ENCODE measurements around the gene KRTAP22-2.

KRTAP22-2 gene

GRCh38 chr21:30590297-30590696, at the start of gene KRTAP22-2:
TSS of gene KRTAP22-2 (minus strand) at chr21:30590397.
- H3K4me3 ChIP-seq (ENCODE audit: low read length): no peak within 1 kb of the TSS
- no peaks in the 10 kb centered on the region for H3K9me3 ChIP-seq (ENCODE audit: control insufficient read depth, low read length)
- H3K27me3 ChIP-seq (ENCODE audit: control insufficient read depth, insufficient read depth, low read length): no peaks in the 10 kb centered on the region
- H3K36me3 ChIP-seq (ENCODE audit: control insufficient read depth, insufficient read depth, low read length): no peaks in the 10 kb centered on the region
- H3K9ac ChIP-seq (ENCODE audit: low read length): no peak within 1 kb of the TSS
- H3K4me1 ChIP-seq (ENCODE audit: control insufficient read depth, insufficient read depth, low read length): no peaks in the 10 kb centered on the region

GRCh38 chr21:30638686-30639085, 48.5 kb upstream of the KRTAP22-2 start:
- Histone ChIP-seq H3K27me3 (ENCODE audit: control insufficient read depth, insufficient read depth, low read length) (no peaks in the 10 kb centered on the region), H3K9ac (ENCODE audit: low read length) (no peak overlapping the region), H3K4me1 (ENCODE audit: control insufficient read depth, insufficient read depth, low read length) (no peaks in the 10 kb centered on the region), H3K9me3 (ENCODE audit: control insufficient read depth, low read length) (no peaks in the 10 kb centered on the region), H3K4me3 (ENCODE audit: low read length) (no peak overlapping the region), H3K36me3 (ENCODE audit: control insufficient read depth, insufficient read depth, low read length) (no peaks in the 10 kb centered on the region)

- Histone ChIP-seq H3K4me1 (ENCODE audit: control insufficient read depth, insufficient read depth, low read length) (no peaks in the 10 kb centered on the region), H3K9me3 (ENCODE audit: control insufficient read depth, low read length) (no peaks in the 10 kb centered on the region), H3K27me3 (ENCODE audit: control insufficient read depth, insufficient read depth, low read length) (no peaks in the 10 kb centered on the region), H3K4me3 (ENCODE audit: low read length) (no peak within 1 kb of the TSS), H3K36me3 (ENCODE audit: control insufficient read depth, insufficient read depth, low read length) (no peaks in the 10 kb centered on the region), H3K9ac (ENCODE audit: low read length) (no peak within 1 kb of the TSS)
These were observed 44.7 kb upstream of the KRTAP22-2 start, which contains the start of gene KRTAP20-2 for GRCh38 chr21:30634906-30635305. TSS of gene KRTAP20-2 (plus strand) at chr21:30635206. CDS start at chr21:30635264, 58 bp downstream.

- Histone ChIP-seq H3K27me3 (ENCODE audit: control insufficient read depth, insufficient read depth, low read length) (no peaks in the 10 kb centered on the region), H3K9ac (ENCODE audit: low read length) (no peak overlapping the region), H3K4me1 (ENCODE audit: control insufficient read depth, insufficient read depth, low read length) (no peaks in the 10 kb centered on the region), H3K9me3 (ENCODE audit: control insufficient read depth, low read length) (no peaks in the 10 kb centered on the region), H3K4me3 (ENCODE audit: low read length) (no peak overlapping the region), H3K36me3 (ENCODE audit: control insufficient read depth, insufficient read depth, low read length) (no peaks in the 10 kb centered on the region)
These were observed 39.0 kb upstream of the KRTAP22-2 start for GRCh38 chr21:30629200-30629599.

- H3K9ac ChIP-seq (ENCODE audit: low read length): no peak overlapping the region
- H3K4me1 ChIP-seq (ENCODE audit: control insufficient read depth, insufficient read depth, low read length): no peaks in the 10 kb centered on the region
- no peaks in the 10 kb centered on the region for H3K9me3 ChIP-seq (ENCODE audit: control insufficient read depth, low read length)
- H3K36me3 ChIP-seq (ENCODE audit: control insufficient read depth, insufficient read depth, low read length): no peaks in the 10 kb centered on the region
- no peak overlapping the region for H3K4me3 ChIP-seq (ENCODE audit: low read length)
- no peaks in the 10 kb centered on the region for H3K27me3 ChIP-seq (ENCODE audit: control insufficient read depth, insufficient read depth, low read length)
These were observed 37.9 kb upstream of the KRTAP22-2 start for GRCh38 chr21:30628109-30628508.

GRCh38 chr21:30625449-30626165, 35.4 kb upstream of the KRTAP22-2 start:
- Histone ChIP-seq H3K9me3 (ENCODE audit: control insufficient read depth, low read length) (no peaks in the 10 kb centered on the region), H3K36me3 (ENCODE audit: control insufficient read depth, insufficient read depth, low read length) (no peaks in the 10 kb centered on the region), H3K9ac (ENCODE audit: low read length) (no peak overlapping the region), H3K4me3 (ENCODE audit: low read length) (no peak overlapping the region), H3K4me1 (ENCODE audit: control insufficient read depth, insufficient read depth, low read length) (no peaks in the 10 kb centered on the region), H3K27me3 (ENCODE audit: control insufficient read depth, insufficient read depth, low read length) (no peaks in the 10 kb centered on the region)

- Histone ChIP-seq H3K4me1 (ENCODE audit: control insufficient read depth, insufficient read depth, low read length) (no peaks in the 10 kb centered on the region), H3K9me3 (ENCODE audit: control insufficient read depth, low read length) (no peaks in the 10 kb centered on the region), H3K9ac (ENCODE audit: low read length) (no peak overlapping the region), H3K4me3 (ENCODE audit: low read length) (no peak overlapping the region), H3K36me3 (ENCODE audit: control insufficient read depth, insufficient read depth, low read length) (no peaks in the 10 kb centered on the region), H3K27me3 (ENCODE audit: control insufficient read depth, insufficient read depth, low read length) (no peaks in the 10 kb centered on the region)
These were observed 33.2 kb upstream of the KRTAP22-2 start for GRCh38 chr21:30623362-30623761.

- Histone ChIP-seq H3K36me3 (ENCODE audit: control insufficient read depth, insufficient read depth, low read length) (no peaks in the 10 kb centered on the region), H3K9ac (ENCODE audit: low read length) (no peak within 1 kb of the TSS), H3K9me3 (ENCODE audit: control insufficient read depth, low read length) (no peaks in the 10 kb centered on the region), H3K27me3 (ENCODE audit: control insufficient read depth, insufficient read depth, low read length) (no peaks in the 10 kb centered on the region), H3K4me1 (ENCODE audit: control insufficient read depth, insufficient read depth, low read length) (no peaks in the 10 kb centered on the region), H3K4me3 (ENCODE audit: low read length) (no peak within 1 kb of the TSS)
These were observed 30.3 kb upstream of the KRTAP22-2 start, which contains the start of gene KRTAP20-4 for GRCh38 chr21:30620522-30620921. TSS of gene KRTAP20-4 (plus strand) at chr21:30620627.

- Histone ChIP-seq H3K4me1 (ENCODE audit: control insufficient read depth, insufficient read depth, low read length) (no peaks in the 10 kb centered on the region), H3K27me3 (ENCODE audit: control insufficient read depth, insufficient read depth, low read length) (no peaks in the 10 kb centered on the region), H3K4me3 (ENCODE audit: low read length) (no peak overlapping the region), H3K36me3 (ENCODE audit: control insufficient read depth, insufficient read depth, low read length) (no peaks in the 10 kb centered on the region), H3K9me3 (ENCODE audit: control insufficient read depth, low read length) (no peaks in the 10 kb centered on the region), H3K9ac (ENCODE audit: low read length) (no peak overlapping the region)
These were observed 29.9 kb upstream of the KRTAP22-2 start for GRCh38 chr21:30620080-30620479.

- Histone ChIP-seq H3K9ac (ENCODE audit: low read length) (no peak within 1 kb of the TSS), H3K4me3 (ENCODE audit: low read length) (no peak within 1 kb of the TSS), H3K9me3 (ENCODE audit: control insufficient read depth, low read length) (no peaks in the 10 kb centered on the region), H3K27me3 (ENCODE audit: control insufficient read depth, insufficient read depth, low read length) (no peaks in the 10 kb centered on the region), H3K4me1 (ENCODE audit: control insufficient read depth, insufficient read depth, low read length) (no peaks in the 10 kb centered on the region), H3K36me3 (ENCODE audit: control insufficient read depth, insufficient read depth, low read length) (no peaks in the 10 kb centered on the region)
These were observed 25.9 kb upstream of the KRTAP22-2 start, which contains the start of gene KRTAP20-1 for GRCh38 chr21:30616125-30616524. TSS of gene KRTAP20-1 (plus strand) at chr21:30616425. CDS start at chr21:30616455, 30 bp downstream.

- Histone ChIP-seq H3K4me1 (ENCODE audit: control insufficient read depth, insufficient read depth, low read length) (no peaks in the 10 kb centered on the region), H3K9me3 (ENCODE audit: control insufficient read depth, low read length) (no peaks in the 10 kb centered on the region), H3K4me3 (ENCODE audit: low read length) (no peak overlapping the region), H3K9ac (ENCODE audit: low read length) (no peak overlapping the region), H3K27me3 (ENCODE audit: control insufficient read depth, insufficient read depth, low read length) (no peaks in the 10 kb centered on the region), H3K36me3 (ENCODE audit: control insufficient read depth, insufficient read depth, low read length) (no peaks in the 10 kb centered on the region)
These were observed 25.0 kb upstream of the KRTAP22-2 start for GRCh38 chr21:30615199-30615598.

GRCh38 chr21:30613836-30614235, 23.6 kb upstream of the KRTAP22-2 start, which contains the start of gene KRTAP6-1:
TSS of gene KRTAP6-1 (minus strand) at chr21:30613930. CDS start at chr21:30613904, 26 bp downstream.
- Histone ChIP-seq H3K9me3 (ENCODE audit: control insufficient read depth, low read length) (no peaks in the 10 kb centered on the region), H3K4me1 (ENCODE audit: control insufficient read depth, insufficient read depth, low read length) (no peaks in the 10 kb centered on the region), H3K36me3 (ENCODE audit: control insufficient read depth, insufficient read depth, low read length) (no peaks in the 10 kb centered on the region), H3K27me3 (ENCODE audit: control insufficient read depth, insufficient read depth, low read length) (no peaks in the 10 kb centered on the region), H3K9ac (ENCODE audit: low read length) (no peak within 1 kb of the TSS), H3K4me3 (ENCODE audit: low read length) (no peak within 1 kb of the TSS)
